ENCODE data around the gene PEX13.
"Not testable (repeated sequence)": the region's sequence is repeated elsewhere in the genome, so short reads cannot be mapped to it uniquely, and the experiment has no call there.

PEX13 gene, protein sequence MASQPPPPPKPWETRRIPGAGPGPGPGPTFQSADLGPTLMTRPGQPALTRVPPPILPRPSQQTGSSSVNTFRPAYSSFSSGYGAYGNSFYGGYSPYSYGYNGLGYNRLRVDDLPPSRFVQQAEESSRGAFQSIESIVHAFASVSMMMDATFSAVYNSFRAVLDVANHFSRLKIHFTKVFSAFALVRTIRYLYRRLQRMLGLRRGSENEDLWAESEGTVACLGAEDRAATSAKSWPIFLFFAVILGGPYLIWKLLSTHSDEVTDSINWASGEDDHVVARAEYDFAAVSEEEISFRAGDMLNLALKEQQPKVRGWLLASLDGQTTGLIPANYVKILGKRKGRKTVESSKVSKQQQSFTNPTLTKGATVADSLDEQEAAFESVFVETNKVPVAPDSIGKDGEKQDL
- total RNA-seq = 47.5 to 50.6 reads per million in 2 donors

GRCh38 chr2:61017556-61018317 is at the start of gene PEX13, which contains the start of gene PUS10:
Gene PEX13, plus strand, starts transcription at chr2:61017720. Its CDS starts 40 bp downstream, at chr2:61017760.
Gene PUS10, minus strand, starts transcription at chr2:61018255. Its CDS starts 6,365 bp downstream, at chr2:61011890.
- DNase-seq = peak; percentile 17

DNA sequence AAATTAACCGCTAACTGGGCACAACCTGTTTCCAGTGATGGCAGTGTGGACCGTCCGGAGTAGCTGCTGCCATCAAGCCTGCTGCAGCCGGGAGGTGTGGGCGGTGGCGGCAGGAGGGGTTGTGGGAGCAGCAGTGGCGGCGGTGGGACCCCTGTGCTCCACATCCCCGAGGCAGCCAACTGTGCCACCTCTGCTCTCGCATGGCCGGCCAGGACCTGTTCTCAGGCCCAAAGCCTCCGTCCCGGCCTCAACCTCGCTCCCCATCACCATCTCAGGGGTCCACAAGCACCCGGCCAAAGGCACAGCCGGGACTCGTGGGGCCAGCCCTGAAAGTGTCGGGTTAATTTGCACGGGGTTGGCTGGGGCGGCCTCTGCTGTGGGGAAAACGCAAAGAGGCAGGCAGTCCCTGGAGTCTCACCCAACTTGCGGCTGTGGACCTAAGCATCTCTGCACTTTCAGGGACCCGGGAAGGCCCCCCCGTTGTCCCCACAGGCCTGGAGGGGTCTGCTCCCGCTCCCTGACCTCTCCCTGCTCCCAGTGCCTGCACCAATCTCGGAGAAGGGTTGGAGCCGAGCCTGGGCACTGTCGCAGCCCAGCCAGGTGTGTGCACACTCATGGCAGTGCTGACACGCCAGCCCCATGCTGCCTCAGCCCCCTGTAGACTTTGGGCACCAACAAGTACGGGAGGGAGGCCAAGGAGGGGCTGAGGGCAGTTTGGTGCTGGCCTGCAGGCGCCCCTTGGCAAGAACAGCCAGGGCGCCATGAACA is 44.4 kb upstream of the PEX13 start:
- DNase-seq = no peak

DNA sequence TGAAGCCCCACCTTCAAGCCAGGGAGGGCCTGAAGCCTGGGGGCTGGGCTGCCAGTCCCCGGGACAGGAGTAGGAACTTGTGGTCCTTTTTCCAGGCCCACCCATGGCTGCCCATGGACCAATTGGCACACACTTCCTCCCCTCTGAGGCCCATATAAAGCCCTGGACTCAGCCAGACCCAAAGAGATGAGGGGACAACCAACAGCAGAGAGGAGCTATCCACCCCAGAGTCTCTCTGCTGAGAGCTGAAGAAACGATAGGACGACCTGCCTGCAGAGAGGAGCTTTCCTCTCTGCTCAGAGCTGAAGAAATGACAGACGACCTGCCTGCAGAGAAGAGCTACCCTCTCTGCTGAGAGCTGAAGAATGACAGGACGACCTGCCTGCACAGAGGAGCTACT is 43.8 kb upstream of the PEX13 start:
- DNase-seq = no peak

DNA sequence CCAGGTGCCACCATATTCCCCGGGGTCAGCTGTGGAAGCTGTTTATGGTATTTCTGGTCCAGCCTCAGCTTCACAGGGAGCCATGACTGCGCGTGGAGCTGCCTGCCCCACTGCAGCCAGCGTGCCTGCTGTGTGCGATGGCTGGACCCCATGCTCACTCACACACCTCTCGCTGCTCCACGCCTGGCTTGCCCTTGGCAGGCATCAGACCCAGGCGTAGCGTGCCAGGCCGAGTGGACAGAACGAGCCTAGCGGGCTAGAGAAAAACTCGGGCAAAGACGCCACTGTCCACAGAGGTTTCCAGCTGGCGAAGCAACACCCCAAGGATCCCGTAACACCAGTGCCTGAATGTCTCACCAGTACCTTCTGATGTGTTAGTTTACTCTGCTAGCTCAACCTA is 42.9 kb upstream of the PEX13 start:
- DNase-seq = no peak

DNA sequence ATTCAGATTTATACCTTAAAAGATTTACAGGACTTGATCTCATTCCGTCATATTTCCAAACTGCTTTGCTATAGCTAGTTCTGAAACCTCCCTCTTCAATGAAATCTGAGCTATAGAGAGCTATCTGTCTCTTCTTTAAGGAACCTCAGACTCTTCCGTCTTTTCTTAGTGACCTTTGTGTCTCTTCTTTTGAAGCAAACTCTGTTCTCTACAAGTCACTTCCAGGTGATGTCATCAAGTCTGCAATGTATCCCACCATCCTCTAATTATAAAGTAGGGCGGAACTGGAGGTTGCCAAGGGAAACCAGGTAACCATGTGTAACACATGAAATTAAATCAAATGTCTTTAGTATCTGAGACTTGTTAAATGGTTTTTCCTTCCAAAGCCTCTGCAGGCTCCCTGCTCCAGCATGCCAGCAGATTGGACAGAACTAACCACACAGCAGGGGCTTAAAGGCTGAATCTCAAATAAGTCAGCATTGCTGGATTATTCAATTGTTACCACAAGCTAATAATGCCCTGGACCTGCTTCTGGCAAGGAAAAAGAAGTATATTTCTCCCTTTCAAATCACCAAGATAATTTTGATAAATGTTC is 41.2 kb upstream of the PEX13 start:
- no peak for DNase-seq

GRCh38 chr2:60976875-60977561 is 40.5 kb upstream of the PEX13 start:
- DNase-seq = no peak

GRCh38 chr2:60977562-60977895 is 40.0 kb upstream of the PEX13 start:
- DNase-seq = no peak

GRCh38 chr2:60979231-60979630 is 38.3 kb upstream of the PEX13 start:
- DNase-seq = no peak

GRCh38 chr2:60980071-60980815 is 37.3 kb upstream of the PEX13 start:
- no peak for DNase-seq

GRCh38 chr2:60982066-60982465 is 35.5 kb upstream of the PEX13 start:
- DNase-seq = not testable (repeated sequence)

DNA sequence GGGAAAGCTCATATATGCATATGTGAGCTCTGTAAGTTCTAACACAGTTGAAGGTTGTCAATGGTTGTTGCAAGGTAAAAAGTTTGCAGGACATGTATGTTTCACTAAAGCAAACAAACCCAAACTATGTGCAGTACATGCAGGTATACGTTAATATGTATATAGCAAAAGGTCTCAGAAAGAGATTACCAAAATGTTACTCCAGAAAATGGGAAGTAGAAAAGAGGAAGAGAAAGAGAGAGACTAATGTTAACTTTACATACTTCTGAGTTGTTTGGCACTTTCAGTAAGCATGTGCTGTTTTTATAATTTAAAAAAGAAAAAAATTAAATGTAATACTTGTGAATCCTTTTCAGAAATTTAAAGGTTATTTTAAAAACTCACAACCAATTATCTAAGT is 32.8 kb upstream of the PEX13 start:
- no peak for DNase-seq

GRCh38 chr2:60987041-60987440 is 30.5 kb upstream of the PEX13 start:
- DNase-seq = no peak

DNA sequence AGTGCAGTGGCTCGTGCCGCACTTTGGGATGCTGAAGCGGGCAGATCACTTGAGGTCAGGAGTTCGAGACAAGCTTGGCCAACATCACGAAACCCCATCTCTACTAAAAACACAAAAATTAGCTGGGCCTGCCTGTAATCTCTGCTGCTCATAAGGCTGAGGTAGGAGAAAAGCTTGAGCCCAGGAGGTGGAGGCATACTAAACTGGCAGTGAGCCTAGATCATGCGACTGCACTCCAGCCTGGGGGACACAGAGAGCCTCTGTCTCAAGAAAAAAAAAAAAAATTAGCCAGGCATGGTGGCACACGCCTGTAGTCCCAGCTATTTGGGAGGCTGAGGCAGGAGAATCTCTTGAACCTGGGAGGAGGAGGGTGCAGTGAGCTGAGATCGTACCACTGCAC is 29.9 kb upstream of the PEX13 start:
- DNase-seq = not testable (repeated sequence)

GRCh38 chr2:60989259-60989658 is 28.3 kb upstream of the PEX13 start:
- no peak for DNase-seq

DNA sequence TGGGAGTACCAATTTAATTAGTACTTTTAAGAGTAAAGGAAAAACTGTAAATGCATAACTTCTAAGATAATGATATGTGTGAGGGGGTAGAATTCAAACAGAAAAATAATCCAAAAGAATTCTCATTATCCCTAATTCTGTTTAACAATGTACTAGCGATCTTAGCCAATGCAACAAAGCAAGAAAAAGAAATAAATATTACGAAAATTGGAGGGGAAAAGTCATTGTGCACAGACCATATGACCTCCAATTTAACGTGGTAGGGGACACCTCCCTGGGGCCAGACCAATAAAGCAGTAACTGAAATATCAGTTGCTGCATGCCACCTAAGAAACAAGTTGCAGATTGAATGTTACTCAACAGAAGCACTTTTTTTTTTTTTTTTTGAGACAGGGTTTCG is 25.9 kb upstream of the PEX13 start:
- DNase-seq = no peak

- DNase-seq = no peak
Observed at GRCh38 chr2:60992985-60993392, 24.5 kb upstream of the PEX13 start.

- no peak for DNase-seq
Observed at GRCh38 chr2:60994131-60994530, 23.4 kb upstream of the PEX13 start.

- DNase-seq = no peak
Observed at GRCh38 chr2:60998628-60999545, 18.6 kb upstream of the PEX13 start.

GRCh38 chr2:61005736-61006135 is 11.8 kb upstream of the PEX13 start:
- no peak for DNase-seq

GRCh38 chr2:61006486-61007105 is 10.9 kb upstream of the PEX13 start:
- DNase-seq = no peak

Measured in activated gamma-delta T cell (primary cell).